GM19035 (cell line): ENCODE data around the gene KCNG1.

Source experiments
- ATAC-seq: cut with Tn5 transposase; IDR thresholded peaks from one replicate; pipeline ENCODE4 v1.9.1; 2021; ENCODE audit not compliant: unreplicated experiment

KCNG1 gene

DNA sequence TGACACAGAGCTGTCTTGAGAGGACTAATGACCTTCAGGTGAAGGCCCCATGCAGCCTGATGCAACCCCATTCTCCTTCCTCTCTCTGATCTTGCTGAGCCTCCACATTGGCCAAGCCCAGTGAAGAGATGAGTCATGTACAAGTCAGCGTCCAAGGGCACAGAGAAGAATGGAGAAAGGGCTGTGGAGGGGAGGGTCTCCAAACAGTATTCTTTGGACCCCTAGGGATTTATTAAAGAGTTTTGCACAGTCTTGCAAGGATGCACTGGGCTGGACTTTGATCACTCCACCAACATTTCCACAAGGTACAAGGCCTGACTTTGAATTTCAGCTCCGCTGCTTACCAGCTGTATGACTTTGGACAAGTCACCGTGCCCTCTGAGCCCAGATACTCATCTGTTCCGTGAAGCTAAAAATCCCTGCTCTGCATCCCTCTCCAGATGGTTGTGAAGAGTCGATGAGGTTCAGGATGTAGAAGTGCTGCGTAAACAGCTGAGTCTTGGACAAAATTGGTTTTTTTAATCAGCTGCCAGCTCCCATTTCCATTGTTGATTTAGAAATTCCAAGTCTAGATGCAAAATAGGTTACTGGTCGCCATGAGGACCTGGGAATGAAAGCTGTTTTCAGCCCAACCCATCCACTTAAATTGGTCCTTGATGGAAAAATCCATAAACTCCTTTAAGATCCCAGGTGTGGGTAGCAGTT is 14.1 kb upstream of the KCNG1 start:
- no peak for ATAC-seq

DNA sequence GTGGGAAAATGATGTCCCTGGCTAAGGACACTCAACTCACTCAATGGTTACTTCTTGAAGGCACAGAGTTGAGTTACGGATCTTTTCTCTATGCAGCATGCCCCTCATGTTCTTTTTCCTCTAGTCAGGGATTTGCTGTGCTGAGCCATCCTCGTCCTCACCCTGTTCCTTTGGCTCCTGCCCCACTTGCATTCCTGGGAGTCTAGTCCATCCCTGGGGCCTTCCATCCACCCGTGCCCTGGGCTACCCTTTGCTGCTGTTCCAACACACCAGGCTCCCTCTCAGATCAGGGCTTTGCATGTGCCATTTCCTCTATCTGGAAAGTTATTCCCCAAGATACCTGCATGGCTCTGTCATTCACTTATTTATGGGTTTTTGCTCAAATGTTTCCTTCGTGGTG is 13.3 kb upstream of the KCNG1 start:
- no peak for ATAC-seq

DNA sequence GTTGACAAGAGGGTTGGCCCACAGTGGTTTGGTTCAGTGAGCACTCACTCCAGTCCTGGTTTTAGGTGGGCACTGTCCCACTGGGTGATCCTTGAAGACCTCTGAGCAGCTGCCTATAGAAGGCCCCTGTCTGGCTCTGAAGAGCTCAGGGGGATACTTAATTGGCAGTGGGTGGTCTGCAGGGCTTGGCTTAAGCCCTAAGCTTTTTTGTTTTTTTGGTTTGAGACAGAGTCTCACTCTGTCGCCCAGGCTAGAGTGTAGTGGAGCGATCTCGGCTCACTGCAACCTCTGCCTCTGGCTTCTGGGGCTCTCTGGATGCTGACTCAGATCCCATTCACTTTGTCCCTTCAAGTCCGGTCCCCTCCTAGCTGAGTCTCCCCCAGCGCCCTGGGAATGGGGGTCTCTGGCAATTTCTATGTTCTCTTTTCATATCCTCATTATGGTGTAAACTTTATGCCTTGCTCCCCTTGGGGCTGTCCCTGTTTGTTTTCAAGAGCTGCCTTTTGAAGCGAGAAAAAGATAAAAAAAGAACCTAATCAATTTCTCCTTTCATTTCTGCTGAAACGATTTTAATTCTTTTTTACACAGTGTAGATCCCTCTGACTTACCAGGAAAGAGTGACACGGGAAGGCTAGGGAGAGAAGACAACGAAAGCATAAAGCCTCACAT is 12.2 kb upstream of the KCNG1 start:
- ATAC-seq: no peak

DNA sequence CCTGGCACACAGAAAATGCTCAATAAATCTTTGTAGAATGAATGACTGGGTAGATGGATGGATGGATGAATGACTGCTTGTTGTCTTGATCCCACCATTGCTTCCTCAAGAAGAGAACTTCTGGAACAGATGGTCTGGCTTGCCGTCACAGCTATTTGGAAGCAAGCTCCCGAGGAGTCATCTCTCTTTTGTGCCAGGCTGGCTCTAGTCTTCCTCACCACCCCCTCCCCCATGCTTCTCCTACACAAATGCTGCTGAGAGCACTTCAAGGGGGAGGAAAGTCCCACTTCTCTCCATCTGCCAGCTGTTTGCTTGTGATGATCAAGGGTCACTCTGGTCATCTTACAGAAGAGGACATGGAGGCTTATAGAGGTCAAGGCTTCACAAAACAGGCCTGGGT is 11.6 kb upstream of the KCNG1 start:
- ATAC-seq: no peak

DNA sequence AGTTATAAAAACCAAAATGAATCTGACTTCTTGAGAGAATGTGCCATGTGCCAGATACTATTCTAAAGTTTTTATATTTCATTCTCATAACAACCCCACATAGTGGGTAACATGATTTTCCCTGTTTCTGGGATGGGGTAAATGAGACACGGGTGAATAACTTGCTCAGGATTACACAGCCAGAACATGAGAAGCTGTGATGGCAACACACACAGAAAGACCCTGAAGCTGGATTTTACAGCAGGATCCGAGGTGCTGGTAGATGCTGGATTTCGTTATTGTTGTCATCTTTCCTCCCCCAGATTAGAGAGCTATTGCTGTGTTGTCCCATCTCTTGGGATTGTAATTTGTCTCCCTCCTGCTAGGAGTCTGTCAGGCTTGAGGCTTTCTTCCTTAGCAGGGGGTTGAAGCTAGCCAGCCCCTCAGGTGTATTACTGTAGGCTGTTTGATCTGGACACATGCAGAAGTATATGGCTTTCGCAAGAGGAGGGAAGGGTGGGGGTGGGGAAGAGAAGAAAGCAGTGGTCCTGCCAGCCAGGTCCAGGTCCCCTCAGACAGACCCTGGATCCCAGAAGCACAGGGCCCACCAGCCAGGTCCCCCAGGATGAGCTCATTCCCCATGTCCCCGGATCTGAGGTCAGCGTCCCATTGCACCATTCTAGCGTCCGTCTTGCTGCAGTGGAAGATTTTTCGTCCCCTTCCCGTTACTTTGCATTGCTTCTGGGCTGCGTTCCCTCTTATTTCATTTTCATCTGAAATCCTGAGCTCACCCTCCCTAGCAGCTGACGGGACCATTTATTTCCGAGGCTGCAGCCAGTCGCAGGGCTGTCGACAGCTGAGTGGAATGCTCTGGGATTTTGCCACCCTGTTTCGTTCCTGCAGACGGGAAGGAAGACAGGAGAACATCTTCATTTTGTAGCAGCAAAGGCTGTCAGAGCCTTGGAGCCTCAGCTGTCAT is 7.3 kb upstream of the KCNG1 start:
- no peak for ATAC-seq

DNA sequence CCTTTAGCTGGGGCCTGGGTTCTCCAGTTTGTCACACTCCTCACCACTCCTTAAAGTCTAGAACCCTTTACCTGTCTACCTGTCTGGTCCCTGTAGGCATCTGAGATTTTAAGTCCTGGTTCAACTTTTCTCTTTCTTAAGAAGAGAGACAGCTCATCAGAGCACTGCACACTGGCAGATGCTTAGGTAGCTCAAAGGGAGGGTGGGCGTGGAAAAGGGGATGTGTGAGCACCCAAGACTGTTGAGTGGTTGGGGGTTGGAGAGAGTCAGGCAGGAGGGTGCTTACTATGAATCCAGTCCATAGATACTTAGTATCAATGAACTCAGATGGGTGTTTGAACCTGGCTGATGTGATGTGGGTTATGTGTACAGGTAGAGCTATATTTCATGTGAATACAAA is 6.6 kb upstream of the KCNG1 start:
- no peak for ATAC-seq

DNA sequence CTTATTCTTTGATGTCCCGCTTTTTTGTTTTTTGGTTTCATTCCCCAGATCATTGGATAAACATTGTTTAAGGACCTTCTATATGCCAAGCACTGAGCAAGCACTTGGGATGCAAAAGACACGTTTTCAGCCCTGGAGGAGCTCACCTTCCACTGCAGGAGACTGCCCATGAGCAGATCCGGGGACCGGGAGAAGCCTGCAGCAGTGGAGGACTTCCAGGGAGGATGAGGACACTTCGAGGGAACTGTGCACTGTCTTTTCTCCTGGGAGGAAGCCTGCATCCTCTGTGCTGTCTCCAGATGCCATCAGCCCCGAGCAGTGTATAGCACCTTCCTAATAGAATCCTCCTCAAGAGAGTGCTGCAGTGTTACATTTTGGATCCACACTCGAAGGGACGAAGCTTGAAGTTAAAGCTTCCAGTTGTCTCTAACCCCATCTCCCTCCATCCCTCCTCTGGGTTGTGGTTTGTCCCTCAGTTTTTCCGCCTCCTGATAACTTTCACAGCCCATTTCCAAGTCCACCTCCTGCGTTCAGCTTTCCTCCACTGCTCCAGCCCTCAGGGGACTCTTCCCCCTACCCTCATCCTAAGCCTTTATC is 5.8 kb upstream of the KCNG1 start:
- no peak for ATAC-seq

DNA sequence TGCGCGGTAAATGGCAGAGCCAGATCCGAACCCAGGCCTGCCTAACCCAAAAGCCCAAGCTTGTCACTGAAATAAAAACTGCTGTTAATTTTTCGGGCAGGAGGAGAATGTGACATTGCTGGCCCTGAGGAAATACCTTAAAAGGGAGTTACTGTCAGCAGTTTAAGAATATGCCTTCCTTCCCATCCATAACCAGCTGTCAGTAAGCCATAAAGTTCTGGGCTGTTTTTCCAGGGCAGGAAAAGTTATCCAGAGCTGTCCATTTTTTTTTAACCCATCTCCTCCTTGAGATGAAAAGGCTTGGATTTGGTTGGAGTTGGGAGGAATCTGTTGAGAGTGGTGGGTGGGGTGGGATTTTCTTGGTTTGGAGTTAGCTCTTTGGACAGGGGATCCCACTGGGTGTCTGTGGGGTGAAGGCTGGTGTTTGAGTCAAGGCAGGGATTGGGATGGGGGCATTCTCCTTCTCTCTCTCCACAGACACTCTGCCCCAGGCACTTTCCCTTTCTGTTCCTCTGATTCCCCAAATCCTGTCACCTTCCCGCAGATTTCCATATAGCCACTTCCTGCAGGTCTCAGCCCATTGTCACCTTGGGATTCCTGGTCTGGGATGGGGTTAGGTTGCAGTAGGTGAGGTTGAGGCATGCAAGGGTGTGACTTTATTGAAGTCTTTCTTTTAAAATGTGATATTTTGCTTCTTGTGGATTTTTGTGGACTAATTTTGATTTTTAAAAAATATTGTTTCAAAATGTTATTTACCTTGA is 4.3 kb upstream of the KCNG1 start:
- no peak for ATAC-seq

DNA sequence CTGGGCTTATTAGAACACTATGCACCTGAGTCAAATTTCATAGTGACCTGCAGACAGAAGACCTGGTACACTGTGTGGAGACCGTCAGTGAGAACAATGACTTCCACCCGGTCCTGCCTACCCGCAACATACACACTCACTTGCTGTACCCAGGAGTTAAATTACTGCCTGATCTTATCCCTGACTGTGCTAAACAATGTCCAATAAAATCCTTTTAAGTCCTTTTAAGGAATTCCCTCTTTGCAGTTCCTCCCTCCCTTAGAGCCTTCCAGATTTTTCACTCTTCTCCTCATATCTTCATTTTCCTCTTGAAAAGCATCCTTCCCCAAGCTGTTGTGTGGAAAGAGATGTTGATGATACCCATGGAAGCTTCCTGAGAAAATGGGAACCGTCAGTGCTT is 3.4 kb upstream of the KCNG1 start:
- no peak for ATAC-seq

DNA sequence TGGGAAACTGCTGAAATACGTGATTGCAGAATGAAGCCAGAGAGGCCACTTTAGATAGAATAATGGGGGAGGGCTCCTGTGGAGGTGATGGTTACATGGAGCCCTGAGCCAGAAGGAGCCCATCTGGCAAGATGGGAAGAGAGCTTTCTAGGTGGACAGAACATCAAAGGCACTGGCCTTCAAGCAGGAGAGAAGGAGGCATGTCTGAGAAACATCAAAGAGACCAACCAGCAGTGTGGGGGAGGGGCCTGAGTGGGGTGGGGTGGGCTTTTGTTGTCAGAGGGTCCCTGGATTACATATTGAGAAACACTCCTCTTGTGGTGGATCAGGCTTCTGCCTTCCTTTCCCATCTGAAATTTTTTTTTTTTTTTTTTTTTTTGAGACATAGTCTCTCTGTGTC is 1.9 kb upstream of the KCNG1 start:
- no peak for ATAC-seq

DNA sequence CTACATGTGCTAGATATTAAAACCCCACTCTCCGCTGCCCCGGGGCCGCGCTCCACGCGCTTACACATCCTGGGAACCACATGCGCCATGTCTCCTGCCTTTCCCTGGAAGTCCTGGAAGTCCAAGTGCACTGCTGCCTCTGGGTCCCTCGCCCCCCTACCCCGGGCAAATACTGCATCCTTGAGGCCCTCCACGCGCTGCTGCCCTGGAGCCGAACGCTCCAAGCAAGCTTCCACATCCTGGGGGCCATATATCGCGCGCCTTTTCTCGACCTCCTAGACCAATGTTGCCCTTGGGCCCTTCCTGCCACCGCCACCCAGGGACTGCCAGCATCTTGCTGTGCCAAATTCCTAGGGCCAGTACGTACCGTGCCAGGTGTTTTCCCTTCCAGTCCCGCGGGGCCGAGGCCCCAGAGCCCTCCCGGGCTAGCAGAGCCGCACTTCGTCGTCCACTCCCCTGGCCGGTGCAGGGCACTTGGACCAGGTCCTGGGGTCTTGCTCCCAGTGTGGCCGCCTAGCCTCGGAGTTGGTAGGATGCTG is 779 bp upstream of the KCNG1 start:
- no peak for ATAC-seq

DNA sequence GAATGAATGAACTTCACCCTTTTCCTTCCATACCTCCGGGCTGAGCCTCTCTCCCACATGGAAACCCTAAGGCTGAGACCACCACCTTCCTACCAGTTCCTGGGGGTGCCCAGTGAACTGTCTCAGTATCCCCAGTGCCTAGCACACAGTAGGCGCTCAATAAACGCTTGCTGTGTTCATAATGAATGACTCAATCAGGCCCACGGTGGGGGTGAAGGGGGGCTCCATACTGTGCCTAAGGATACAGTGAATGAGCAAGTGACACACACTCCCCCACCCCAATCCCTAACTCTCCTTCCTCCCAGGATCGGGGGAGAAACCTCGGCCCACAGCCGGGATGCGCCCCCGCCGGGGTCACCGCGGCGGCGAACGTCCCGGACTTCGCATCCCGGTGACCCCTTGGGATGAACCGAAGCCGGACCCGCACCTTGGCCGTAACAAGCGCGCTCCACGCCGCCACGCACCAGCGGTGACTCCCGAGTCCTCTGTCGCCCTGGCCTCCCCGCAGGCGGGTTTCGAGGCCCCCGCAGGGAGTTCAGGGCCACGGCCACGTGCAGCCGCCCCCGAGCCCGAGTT is 592 bp downstream of the KCNG1 start:
- no peak for ATAC-seq

DNA sequence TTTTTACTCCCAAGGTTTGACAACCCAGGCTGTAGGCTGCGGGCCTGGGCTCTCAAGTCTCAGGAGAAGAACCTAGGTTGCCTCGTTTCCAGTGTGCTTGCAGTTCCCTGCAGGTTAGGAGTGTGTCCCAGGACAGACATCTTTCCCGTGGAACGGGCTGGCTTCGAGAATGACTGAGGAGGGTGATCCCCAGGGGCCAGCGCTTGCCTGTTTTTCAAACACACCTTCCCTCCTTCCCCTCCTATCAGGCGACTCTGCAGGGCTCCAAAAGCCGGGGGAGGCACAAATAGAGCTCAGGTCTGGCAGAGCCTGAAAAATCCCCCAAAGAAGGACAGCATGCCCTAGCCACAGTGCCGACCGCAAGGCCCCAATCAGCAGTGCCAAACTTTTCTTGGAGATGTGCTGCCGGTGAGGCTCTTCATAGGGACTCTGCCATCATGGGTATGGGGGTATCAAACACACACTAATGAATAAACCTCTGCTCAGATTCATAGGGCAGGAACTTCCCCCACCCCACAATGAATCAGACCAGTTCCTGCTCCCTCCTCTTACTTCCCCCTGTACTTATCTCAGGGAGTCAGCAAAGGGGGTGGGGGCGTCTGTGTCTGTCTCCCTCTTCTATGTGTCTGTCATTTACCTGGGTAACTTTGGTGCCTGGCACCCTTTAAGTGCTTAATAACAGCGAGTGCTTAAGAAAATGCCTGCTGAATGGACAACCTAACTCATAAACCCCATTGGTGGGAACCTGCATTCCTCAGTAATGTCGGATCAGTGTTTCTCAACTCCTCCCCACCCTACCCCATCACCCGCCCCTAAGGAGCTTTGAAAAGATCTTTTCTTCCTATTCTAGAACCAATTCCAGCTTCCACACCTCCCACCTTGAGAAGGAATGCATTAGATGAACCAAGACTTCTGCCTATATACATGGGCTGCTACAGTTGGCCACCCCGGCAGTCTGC is 1.6 kb downstream of the KCNG1 start:
- ATAC-seq: no peak

DNA sequence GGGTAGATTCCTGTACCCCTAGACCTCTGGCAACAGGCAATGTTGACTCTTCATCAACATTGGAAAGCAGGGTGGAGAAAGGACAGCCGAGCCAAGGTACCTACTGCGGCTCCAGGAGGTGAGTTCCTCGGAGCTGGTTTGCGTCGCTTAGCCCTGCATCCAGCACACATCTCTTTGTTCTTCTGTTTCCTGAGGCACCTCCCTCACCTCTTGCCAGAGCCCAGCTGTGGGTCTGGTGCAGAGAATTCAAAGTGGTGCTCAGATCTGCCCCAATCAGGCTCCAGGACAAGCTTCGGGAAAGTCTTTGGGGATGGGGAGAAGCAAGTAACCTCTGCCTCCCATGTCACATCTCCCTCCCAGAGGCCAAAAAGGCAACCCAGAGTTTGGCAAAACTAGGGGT is 2.2 kb downstream of the KCNG1 start:
- ATAC-seq: no peak

DNA sequence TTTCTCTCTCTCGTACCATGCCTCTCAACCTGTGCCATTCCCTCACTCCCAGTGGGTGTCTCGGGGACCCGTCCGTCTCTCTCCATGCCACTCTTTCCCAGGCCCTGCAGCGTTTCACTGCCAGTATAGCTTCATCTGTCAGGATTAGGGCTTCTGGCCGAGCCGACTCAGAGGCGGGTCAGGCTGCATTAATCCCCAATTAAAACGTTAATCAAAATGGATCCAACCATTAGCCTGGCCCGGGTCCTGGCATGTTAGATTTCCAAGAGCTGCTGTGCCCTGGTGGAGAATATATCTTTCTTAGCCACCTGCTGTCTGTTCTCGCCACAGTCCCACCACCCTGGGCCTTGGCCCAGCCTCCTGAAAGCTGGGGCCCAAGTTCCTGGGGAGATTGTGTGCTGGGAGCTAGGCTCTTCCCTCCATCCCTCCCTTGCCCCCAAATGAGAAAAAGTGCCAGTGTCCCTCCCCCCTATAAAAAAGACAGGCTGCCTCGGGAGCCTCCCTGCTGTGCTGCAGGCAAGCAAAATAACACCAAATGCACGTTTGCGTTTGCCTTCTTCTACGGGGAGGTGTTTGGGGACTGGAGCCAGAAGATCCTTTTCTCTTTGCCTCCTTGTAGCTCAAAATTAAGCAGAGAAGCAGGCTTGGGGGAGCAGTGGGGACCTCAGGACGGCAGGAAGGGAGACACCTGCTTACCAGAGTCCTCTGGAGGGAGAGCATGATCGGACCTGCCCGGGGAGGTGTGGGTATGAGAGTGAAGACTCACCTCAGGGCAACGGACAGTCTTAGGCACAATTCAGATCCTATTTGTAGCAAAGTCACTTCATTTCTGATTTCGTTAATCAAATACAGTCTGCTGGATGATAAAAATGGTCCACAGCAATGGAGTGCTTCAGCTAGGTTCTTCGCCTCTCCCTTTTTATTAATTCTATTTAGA is 3.0 kb downstream of the KCNG1 start:
- ATAC-seq: no peak

DNA sequence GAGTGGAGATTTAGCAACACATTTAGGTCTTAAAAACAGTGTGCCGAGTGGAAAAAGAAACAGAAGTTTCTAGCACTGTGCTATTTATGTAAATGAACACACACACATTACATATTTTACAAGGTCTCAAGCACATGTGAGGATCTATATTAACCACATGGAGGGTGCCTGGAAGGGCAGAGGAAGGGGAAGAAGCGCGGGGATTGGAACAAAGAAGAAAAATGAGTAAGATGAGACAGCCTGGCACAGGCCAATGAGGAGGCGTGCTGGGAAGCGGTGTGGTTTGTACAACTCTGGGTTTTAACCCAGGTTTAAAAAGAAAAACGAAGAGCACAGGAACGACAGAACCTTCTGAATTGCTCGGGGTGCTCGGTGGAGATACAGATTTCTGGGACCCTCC is 5.7 kb downstream of the KCNG1 start:
- no peak for ATAC-seq

DNA sequence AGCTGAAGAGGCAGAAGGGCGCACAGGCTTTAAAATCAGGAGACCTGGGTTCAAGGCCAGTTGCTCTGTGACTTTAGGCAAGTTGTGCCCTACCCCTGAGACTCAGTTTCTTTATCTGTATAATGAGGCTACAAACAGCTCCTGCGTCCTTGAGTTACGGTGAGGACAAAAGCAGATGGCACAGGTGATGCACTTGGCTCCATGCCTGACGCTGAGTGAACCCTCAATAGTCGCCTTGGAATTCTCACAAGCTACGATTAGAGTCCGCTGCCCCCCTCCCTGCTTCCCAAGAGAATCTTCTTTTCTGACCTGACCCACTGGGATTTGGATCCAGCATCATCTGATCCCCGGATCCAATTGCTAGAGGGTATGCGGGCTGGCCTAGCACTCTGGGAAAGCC is 6.4 kb downstream of the KCNG1 start:
- no peak for ATAC-seq
